ENCODE measurements around the gene EFHC1.

The EFHC1 gene

DNA sequence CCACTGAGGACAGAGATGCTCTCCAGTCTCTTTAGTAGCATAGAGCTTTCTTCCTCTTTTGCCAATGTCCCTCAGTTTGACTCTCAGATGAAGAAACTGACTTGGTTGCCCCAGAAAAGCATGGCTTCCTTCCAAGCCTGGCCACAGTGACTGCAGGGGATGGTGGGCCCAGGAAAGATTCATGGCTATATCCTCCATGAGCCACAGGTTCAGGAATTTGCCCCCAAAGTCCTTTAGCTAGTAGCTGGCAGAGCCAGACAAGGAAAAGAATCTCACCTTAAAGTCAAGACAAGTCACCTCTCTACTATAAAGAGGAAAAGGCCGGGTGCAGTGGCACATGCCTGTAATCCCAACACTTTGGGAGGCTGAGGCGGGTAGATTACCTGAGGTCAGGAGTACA, 113.3 kb downstream of the EFHC1 start:
- TF ChIP-seq EZH2phosphoT487 (IDR thresholded peaks at IDR 0.05; ENCODE audit: borderline replicate concordance, low read length) (no peak), CTCF (IDR thresholded peaks at IDR 0.05; ENCODE audit: low read depth, low read length, poor library complexity, severe bottlenecking) (no peak)
- no peaks in the 10 kb centered on the region for H4K20me1 ChIP-seq (ENCODE audit: control insufficient read depth, insufficient read depth, low read depth, low read length)
- H3K27me3 ChIP-seq (ENCODE audit: control insufficient read depth, low read length), result no peaks in the 10 kb centered on the region; the same call in 1 of the 2 replicates
- peaks cover 8% of the 10 kb centered on the region for H3K4me1 ChIP-seq (ENCODE audit: control insufficient read depth, low read length)
- H3K4me3 ChIP-seq (ENCODE audit: low read length), result no peak overlapping the region
- no peak overlapping the region for H3K27ac ChIP-seq (ENCODE audit: low read depth, low read length)
- H3K9me3 ChIP-seq (ENCODE audit: control insufficient read depth, insufficient read depth, low read length), result no peaks in the 10 kb centered on the region
- H3F3A ChIP-seq (ENCODE audit: control insufficient read depth, insufficient read depth), result no peaks in the 10 kb centered on the region
- H3K9me2 ChIP-seq (replicated peaks; ENCODE audit: control insufficient read depth, low read length), result no peaks in the 10 kb centered on the region
- no peaks in the 10 kb centered on the region for H3K79me2 ChIP-seq (ENCODE audit: control insufficient read depth, low read length)
- no peaks in the 10 kb centered on the region for H3K36me3 ChIP-seq (ENCODE audit: control insufficient read depth, low read length)
- H3K4me2 ChIP-seq (ENCODE audit: low read length), result no peak overlapping the region

DNA sequence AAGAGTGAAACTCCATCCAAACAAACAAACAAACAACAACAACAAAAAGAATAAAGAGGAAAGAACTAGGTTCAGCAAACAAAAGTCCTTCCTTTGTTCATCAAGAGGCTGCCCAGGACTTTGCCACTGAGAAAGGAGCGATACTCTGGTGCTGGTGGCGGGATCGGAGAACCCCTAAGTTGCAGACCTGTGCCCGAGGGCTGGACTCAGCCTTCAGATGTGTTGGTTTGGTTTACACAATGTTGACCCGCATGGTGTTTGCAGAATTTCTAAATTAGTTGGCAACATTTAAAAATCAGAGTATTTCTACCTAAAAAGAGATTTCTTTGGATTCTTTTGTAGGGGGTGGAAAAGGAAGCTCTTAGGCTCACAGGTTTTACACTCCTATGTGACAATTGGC, 114.2 kb downstream of the EFHC1 start:
- no peaks in the 10 kb centered on the region for H3K9me2 ChIP-seq (replicated peaks; ENCODE audit: control insufficient read depth, low read length)
- no peaks in the 10 kb centered on the region for H3K79me2 ChIP-seq (ENCODE audit: control insufficient read depth, low read length)
- no peaks in the 10 kb centered on the region for H4K20me1 ChIP-seq (ENCODE audit: control insufficient read depth, insufficient read depth, low read depth, low read length)
- TF ChIP-seq CTCF (IDR thresholded peaks at IDR 0.05; ENCODE audit: low read depth, low read length, poor library complexity, severe bottlenecking), result no peak
- TF ChIP-seq EZH2phosphoT487 (IDR thresholded peaks at IDR 0.05; ENCODE audit: borderline replicate concordance, low read length), result no peak
- H3K4me2 ChIP-seq (ENCODE audit: low read length), result no peak overlapping the region
- no peaks in the 10 kb centered on the region for H3F3A ChIP-seq (ENCODE audit: control insufficient read depth, insufficient read depth)
- no peaks in the 10 kb centered on the region for H3K36me3 ChIP-seq (ENCODE audit: control insufficient read depth, low read length)
- H3K27ac ChIP-seq (ENCODE audit: low read depth, low read length), result no peak overlapping the region
- no peaks in the 10 kb centered on the region for H3K9me3 ChIP-seq (ENCODE audit: control insufficient read depth, insufficient read depth, low read length)
- H3K4me3 ChIP-seq (ENCODE audit: low read length), result no peak overlapping the region
- H3K27me3 ChIP-seq (ENCODE audit: control insufficient read depth, low read length), result no peaks in the 10 kb centered on the region; the same call in 1 of the 2 replicates
- H3K4me1 ChIP-seq (ENCODE audit: control insufficient read depth, low read length), result peaks cover 8% of the 10 kb centered on the region

DNA sequence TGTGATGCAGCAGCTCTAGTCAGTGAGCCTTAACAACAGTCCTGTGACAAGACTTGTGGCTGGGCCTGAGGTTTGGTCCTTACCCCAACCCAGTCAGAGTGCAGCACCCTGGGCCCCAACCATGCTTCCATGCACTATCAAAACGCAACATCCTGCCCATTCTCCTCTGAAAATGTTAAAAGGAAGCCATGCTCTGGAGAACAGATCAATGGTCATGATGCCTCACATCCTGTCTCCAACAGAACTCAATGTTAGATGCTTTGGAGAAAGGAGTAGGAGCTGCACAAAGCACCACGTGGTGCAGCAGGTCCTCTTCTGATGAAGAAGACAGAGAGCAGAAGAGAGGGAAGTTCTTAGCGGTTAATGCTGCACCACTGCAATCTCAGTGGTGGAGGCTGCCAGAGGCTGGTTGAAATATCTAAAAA, 114.8 kb downstream of the EFHC1 start:
- no peak overlapping the region for H3K4me2 ChIP-seq (ENCODE audit: low read length)
- H3K9me3 ChIP-seq (ENCODE audit: control insufficient read depth, insufficient read depth, low read length), result no peaks in the 10 kb centered on the region
- H3K27me3 ChIP-seq (ENCODE audit: control insufficient read depth, low read length), result no peaks in the 10 kb centered on the region; the same call in 1 of the 2 replicates
- peaks cover 8% of the 10 kb centered on the region for H3K4me1 ChIP-seq (ENCODE audit: control insufficient read depth, low read length)
- H3K36me3 ChIP-seq (ENCODE audit: control insufficient read depth, low read length), result no peaks in the 10 kb centered on the region
- no peaks in the 10 kb centered on the region for H3F3A ChIP-seq (ENCODE audit: control insufficient read depth, insufficient read depth)
- no peaks in the 10 kb centered on the region for H4K20me1 ChIP-seq (ENCODE audit: control insufficient read depth, insufficient read depth, low read depth, low read length)
- no peaks in the 10 kb centered on the region for H3K9me2 ChIP-seq (replicated peaks; ENCODE audit: control insufficient read depth, low read length)
- no peaks in the 10 kb centered on the region for H3K79me2 ChIP-seq (ENCODE audit: control insufficient read depth, low read length)
- TF ChIP-seq CTCF (IDR thresholded peaks at IDR 0.05; ENCODE audit: low read depth, low read length, poor library complexity, severe bottlenecking) (no peak), EZH2phosphoT487 (IDR thresholded peaks at IDR 0.05; ENCODE audit: borderline replicate concordance, low read length) (no peak)
- no peak overlapping the region for H3K4me3 ChIP-seq (ENCODE audit: low read length)
- no peak overlapping the region for H3K27ac ChIP-seq (ENCODE audit: low read depth, low read length)

Data from DOHH2 (cell line).